ENCODE measurements around the gene MARCHF10. TPM values are rescaled to one million over a fixed set of nuclear protein-coding genes. Genes with fewer than 3 reads are reported as not detected.

The MARCHF10 gene
- total RNA-seq, 1 donor from 2014 or later, result 5.1 TPM

DNA sequence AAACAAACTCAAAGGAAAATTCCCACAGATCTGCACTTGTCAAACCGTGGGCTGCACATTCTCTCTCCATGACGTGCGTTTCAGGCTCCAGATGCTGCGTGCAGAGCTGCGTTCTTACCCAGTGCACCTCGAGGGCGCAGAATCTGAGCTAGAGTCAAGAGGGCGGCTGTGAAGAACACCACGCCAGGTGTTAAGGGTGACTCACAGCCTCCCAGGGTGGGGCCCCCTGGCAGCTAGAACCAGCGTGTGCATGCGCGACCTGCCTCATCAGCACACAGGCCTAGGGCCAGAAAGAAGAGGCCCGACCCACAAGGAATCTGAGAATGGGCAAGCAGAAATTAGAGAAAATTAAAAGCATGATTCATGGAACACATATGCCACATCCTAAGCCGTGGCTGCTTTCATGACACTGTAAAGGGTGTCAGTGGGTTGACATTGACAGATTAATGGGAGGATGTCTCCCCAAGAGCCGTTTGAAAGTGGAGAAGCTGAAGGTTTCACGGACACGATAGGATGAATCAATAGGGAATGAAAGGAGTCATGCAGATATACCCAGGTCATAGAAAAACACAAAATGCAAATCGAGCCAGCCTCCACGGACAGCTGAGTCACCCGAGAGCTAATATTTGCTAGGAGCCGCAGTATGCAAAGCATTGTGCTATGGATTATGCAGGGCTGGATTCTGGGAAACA lies 29.0 kb downstream of the MARCHF10 start:
- intact Hi-C loops (cut with DNase I), result no loop called here
- H3K27me3 ChIP-seq (ENCODE audit: low read depth), result no peaks in the 10 kb centered on the region
- no peak for TF ChIP-seq CTCF (IDR thresholded peaks at IDR 0.05)
- ATAC-seq (peak; percentile 82 to 87), DNase-seq (peak; percentile 78)
- no peak overlapping the region for H3K4me3 ChIP-seq
- H3K36me3 ChIP-seq, result no peaks in the 10 kb centered on the region
- no peaks in the 10 kb centered on the region for H3K9me3 ChIP-seq
- H3K27ac ChIP-seq, result no peak overlapping the region
- peaks cover 9% of the 10 kb centered on the region for H3K4me1 ChIP-seq

DNA sequence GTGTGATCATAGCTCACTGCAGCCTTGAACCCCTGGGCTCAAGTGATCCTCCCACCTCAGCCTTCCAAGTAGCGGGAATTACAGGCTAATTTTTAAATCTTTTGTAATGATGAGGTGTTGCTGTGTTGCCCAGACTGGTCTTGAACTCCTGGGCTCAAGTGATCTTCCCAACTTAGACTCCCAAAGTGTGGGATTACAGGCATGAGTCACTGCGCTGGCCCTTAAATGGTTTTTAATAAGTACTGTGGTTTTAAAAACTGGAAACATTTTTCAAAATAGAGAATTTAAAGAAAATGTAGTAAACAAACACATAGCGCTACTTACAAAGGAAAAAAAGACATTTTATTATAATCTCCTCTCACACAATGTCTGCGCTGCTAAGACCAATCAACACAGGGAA lies 32.2 kb downstream of the MARCHF10 start:
- Histone ChIP-seq H3K36me3 (no peaks in the 10 kb centered on the region), H3K27me3 (ENCODE audit: low read depth) (no peaks in the 10 kb centered on the region), H3K27ac (no peak overlapping the region), H3K9me3 (no peaks in the 10 kb centered on the region), H3K4me3 (no peak overlapping the region), H3K4me1 (peaks cover 5% of the 10 kb centered on the region)
- DNase-seq (no peak), ATAC-seq (no peak)
- intact Hi-C loops (cut with DNase I), result no loop called here
- TF ChIP-seq CTCF (IDR thresholded peaks at IDR 0.05), result no peak

GRCh38 chr17:62774338-62774737 lies 33.8 kb downstream of the MARCHF10 start:
- H3K4me3 ChIP-seq, result no peak overlapping the region
- H3K9me3 ChIP-seq, result no peaks in the 10 kb centered on the region
- DNase-seq, result no peak
- no peaks in the 10 kb centered on the region for H3K27me3 ChIP-seq (ENCODE audit: low read depth)
- no peak overlapping the region for H3K27ac ChIP-seq
- no peaks in the 10 kb centered on the region for H3K4me1 ChIP-seq
- ATAC-seq, result no peak
- H3K36me3 ChIP-seq, result no peaks in the 10 kb centered on the region
- no peak for TF ChIP-seq CTCF (IDR thresholded peaks at IDR 0.05)
- intact Hi-C loops (cut with DNase I), result no loop called here

DNA sequence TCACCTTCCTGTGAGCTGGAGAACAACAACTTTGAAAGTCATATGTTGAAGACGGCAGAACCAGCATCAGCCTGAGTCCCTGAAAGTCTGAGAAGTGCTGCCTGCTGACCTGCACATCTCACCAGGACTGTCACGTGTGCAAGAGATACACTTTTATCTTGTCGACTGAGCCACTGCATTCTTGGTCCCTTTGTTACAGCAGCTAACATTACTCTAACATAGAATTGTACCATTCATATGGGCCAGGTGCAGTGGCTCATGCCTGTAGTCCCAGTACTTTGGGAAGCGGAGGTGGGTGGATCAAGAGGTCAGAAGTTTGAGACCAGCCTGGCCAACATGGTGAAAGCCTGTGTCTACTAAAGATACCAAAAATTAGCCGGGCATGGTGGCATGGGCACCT lies 40.1 kb downstream of the MARCHF10 start:
- Histone ChIP-seq H3K36me3 (no peaks in the 10 kb centered on the region), H3K4me3 (no peak overlapping the region), H3K27ac (no peak overlapping the region), H3K27me3 (ENCODE audit: low read depth) (no peaks in the 10 kb centered on the region), H3K4me1 (no peaks in the 10 kb centered on the region), H3K9me3 (no peaks in the 10 kb centered on the region)
- intact Hi-C loops (cut with DNase I), result no loop called here
- DNase-seq (no peak), ATAC-seq (no peak)
- TF ChIP-seq CTCF (IDR thresholded peaks at IDR 0.05), result no peak

DNA sequence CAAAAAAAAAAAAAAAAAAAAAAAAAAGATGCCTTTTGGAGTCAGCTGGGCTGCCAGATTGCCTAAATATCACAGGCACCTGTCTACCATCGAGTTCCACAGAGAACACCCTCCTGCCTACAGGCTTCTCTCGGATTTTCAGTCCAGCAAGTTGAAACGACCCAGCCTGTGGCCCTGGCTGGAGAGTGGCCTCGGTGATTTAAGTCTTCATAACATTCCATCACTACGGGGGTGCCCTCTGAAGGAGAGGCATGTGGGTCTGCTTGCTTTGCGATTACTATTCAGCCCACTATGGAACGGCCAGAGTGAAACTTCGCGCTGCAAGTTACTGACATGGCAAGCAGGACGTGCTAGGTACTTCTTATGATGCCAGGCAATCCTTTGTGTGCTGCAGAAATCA lies 42.8 kb downstream of the MARCHF10 start:
- no peaks in the 10 kb centered on the region for H3K9me3 ChIP-seq
- TF ChIP-seq CTCF (IDR thresholded peaks at IDR 0.05), result no peak
- intact Hi-C loops (cut with DNase I), result no loop called here
- no peaks in the 10 kb centered on the region for H3K4me1 ChIP-seq
- DNase-seq (no peak), ATAC-seq (no peak)
- no peaks in the 10 kb centered on the region for H3K27me3 ChIP-seq (ENCODE audit: low read depth)
- H3K27ac ChIP-seq, result no peak overlapping the region
- no peak overlapping the region for H3K4me3 ChIP-seq
- no peaks in the 10 kb centered on the region for H3K36me3 ChIP-seq
